IMR-90 (cell line): ENCODE results near the gene MDH1. TPM values are rescaled to one million over a fixed set of nuclear protein-coding genes. Genes with fewer than 3 reads are reported as not detected.

Experiments used
- ATAC-seq: fragments of 200-7000 bp; cut with Tn5 transposase; 2 replicates; pipeline ENCODE4 v1.9.1; 2020; ENCODE audit warnings: low read depth, mild to moderate bottlenecking, moderate library complexity
- BruUV-seq: library from RNA; stranded (reverse); fragments of 400-500 nt; replicated peaks from 2 replicates; lab custom pipeline; 2021; lab: Mats Ljungman, UMichigan
- CTCF ChIA-PET: fragments of 300-600 bp; formaldehyde crosslinking; extraction: SDS; loops from one replicate; lab custom pipeline; 2021; ENCODE audit warnings: antibody characterized with exemption; lab: Yijun Ruan, JAX
- POLR2A ChIA-PET: fragments of 300-600 bp; sonication (Branson Sonifier 250); formaldehyde crosslinking; loops from one replicate; lab custom pipeline; 2022; ENCODE audit warnings: antibody characterized with exemption; ENCODE audit not compliant: unreplicated experiment; lab: Charles Lee
- DNase-seq: peaks from one replicate; pipeline ENCODE4 v3.0.0; 2013
- H2AFZ ChIP-seq: replicated peaks from 2 replicates; pipeline ENCODE3; 2013; ENCODE audit warnings: low read length, mild to moderate bottlenecking; ENCODE audit not compliant: poor library complexity
- H2AK5ac ChIP-seq: 2 replicates; pipeline ENCODE4 v1.6.1; 2013; ENCODE audit warnings: low read depth, low read length, inconsistent platforms
- H2AK9ac ChIP-seq: replicated peaks from 2 replicates; pipeline ENCODE3; 2013; ENCODE audit warnings: mild to moderate bottlenecking, low read depth, low read length, moderate library complexity; ENCODE audit not compliant: poor library complexity
- H2BK120ac ChIP-seq: 2 replicates; pipeline ENCODE4 v1.6.1; 2013; ENCODE audit warnings: low read depth, low read length, inconsistent platforms
- H2BK15ac ChIP-seq: 3 replicates; pipeline ENCODE4 v1.6.1; 2013; ENCODE audit warnings: low read depth, low read length, inconsistent platforms
- H2BK20ac ChIP-seq: 2 replicates; pipeline ENCODE4 v1.6.1; 2013; ENCODE audit warnings: low read depth, mild to moderate bottlenecking, inconsistent platforms, low read length, moderate library complexity
- H2BK5ac ChIP-seq: 2 replicates; pipeline ENCODE4 v1.6.1; 2013; ENCODE audit warnings: mild to moderate bottlenecking, low read depth, low read length, inconsistent platforms; ENCODE audit not compliant: poor library complexity, severe bottlenecking
- H3K14ac ChIP-seq: replicated peaks from 2 replicates; pipeline ENCODE4 v1.6.1; 2013; ENCODE audit warnings: low read depth, low read length, inconsistent platforms
- H3K18ac ChIP-seq: 2 replicates; pipeline ENCODE4 v1.6.1; 2013; ENCODE audit warnings: low read depth, low read length, control low read depth
- H3K23ac ChIP-seq: 2 replicates; pipeline ENCODE4 v1.6.1; 2013; ENCODE audit warnings: low read depth, low read length, inconsistent platforms
- H3K27ac ChIP-seq: 2 replicates; pipeline ENCODE4 v1.5.1; 2013; ENCODE audit warnings: mild to moderate bottlenecking, control low read depth, low read length; ENCODE audit not compliant: insufficient read depth
- H3K27me3 ChIP-seq: 2 replicates; pipeline ENCODE4 v1.6.1; 2013; ENCODE audit warnings: low read length; ENCODE audit not compliant: control insufficient read depth, insufficient read depth
- H3K36me3 ChIP-seq: 2 replicates; pipeline ENCODE4 v1.6.1; 2013; ENCODE audit warnings: low read length, mixed read lengths; ENCODE audit not compliant: control insufficient read depth, insufficient read depth
- H3K4ac ChIP-seq: 2 replicates; pipeline ENCODE4 v1.6.1; 2013; ENCODE audit warnings: low read depth, low read length, inconsistent platforms
- H3K4me1 ChIP-seq: 2 replicates; pipeline ENCODE4 v1.6.1; 2013; ENCODE audit warnings: low read length, mixed read lengths; ENCODE audit not compliant: control insufficient read depth, insufficient read depth
- H3K4me2 ChIP-seq: 2 replicates; pipeline ENCODE4 v1.6.1; 2013; ENCODE audit warnings: low read depth, mild to moderate bottlenecking, control low read depth, low read length, moderate library complexity
- H3K4me3 ChIP-seq: 2 replicates; pipeline ENCODE4 v1.5.1; 2013; ENCODE audit warnings: low read depth, mild to moderate bottlenecking, control low read depth, low read length, moderate library complexity; ENCODE audit not compliant: insufficient read depth
- H3K56ac ChIP-seq: 2 replicates; pipeline ENCODE4 v1.6.1; 2013; ENCODE audit warnings: low read length, inconsistent platforms; ENCODE audit not compliant: insufficient read depth; ENCODE audit errors: extremely low read depth
- H3K79me1 ChIP-seq, 2 experiments: 2 replicates each; pipeline ENCODE4 v1.6.1; 2013; ENCODE audit warnings: low read length in 2 of 2, inconsistent platforms in 1 of 2, low read depth in 1 of 2
- H3K9ac ChIP-seq: 2 replicates; pipeline ENCODE4 v1.6.1; 2013; ENCODE audit warnings: low read depth, low read length, control low read depth
- H3K9me1 ChIP-seq: 2 replicates; pipeline ENCODE4 v1.6.1; 2013; ENCODE audit warnings: low read length, inconsistent platforms; ENCODE audit not compliant: insufficient read depth
- H3K9me3 ChIP-seq: 2 replicates; pipeline ENCODE4 v1.6.1; 2013; ENCODE audit warnings: low read length; ENCODE audit not compliant: control insufficient read depth, insufficient read depth
- H4K20me1 ChIP-seq: 2 replicates; pipeline ENCODE4 v1.6.1; 2013; ENCODE audit warnings: low read length, inconsistent platforms; ENCODE audit not compliant: insufficient read depth
- H4K5ac ChIP-seq: 2 replicates; pipeline ENCODE4 v1.6.1; 2013; ENCODE audit warnings: mild to moderate bottlenecking, low read depth, low read length, control low read depth
- H4K8ac ChIP-seq, 2 experiments: 2 replicates each; pipeline ENCODE4 v1.6.1; 2013; ENCODE audit warnings: low read depth in 2 of 2, low read length in 2 of 2, control low read depth in 1 of 2, inconsistent platforms in 1 of 2
- H4K91ac ChIP-seq: 2 replicates; pipeline ENCODE4 v1.6.1; 2013; ENCODE audit warnings: low read depth, low read length, inconsistent platforms; ENCODE audit not compliant: insufficient read depth
- ELK1 ChIP-seq: fragments of 150-350 bp; IDR thresholded peaks from 2 replicates; pipeline ENCODE4 v1.6.1; 2016; ENCODE audit warnings: low read depth, mild to moderate bottlenecking, low read length, moderate library complexity, borderline replicate concordance
- FOS ChIP-seq: fragments of 150-350 bp; IDR thresholded peaks from 2 replicates; pipeline ENCODE4 v1.6.1; 2016; ENCODE audit warnings: low read depth, low read length
- SMC3 ChIP-seq: fragments of 150-350 bp; IDR thresholded peaks from 2 replicates; pipeline ENCODE4 v1.6.1; 2016; ENCODE audit warnings: low read depth, mild to moderate bottlenecking, antibody characterized with exemption, low read length, moderate library complexity
- USF2 ChIP-seq: fragments of 150-350 bp; IDR thresholded peaks from 2 replicates; pipeline ENCODE4 v1.6.1; 2017; ENCODE audit warnings: mild to moderate bottlenecking, antibody characterized with exemption, low read length, low read depth
- WGBS, 2 experiments: methylation state at CpG; one replicate each; pipeline versions ENCODE4 v1.1.5 to v1.1.7; 2013; ENCODE audit warnings: missing lambda C conversion rate in 2 of 2; ENCODE audit not compliant: insufficient read length in 1 of 2; ENCODE audit errors: extremely low coverage in 2 of 2; 5-methylcytosine and 5-hydroxymethylcytosine counted together
- dilution Hi-C: fragments of 300-500 bp; cut with HindIII; formaldehyde crosslinking; loops from one replicate; pipeline ENCODE4 v1.14.3; 2018; ENCODE audit warnings: low sequenced_read_pairs; ENCODE audit not compliant: unreplicated experiment
- in situ Hi-C: fragments of 300-500 bp; cut with MboI; formaldehyde crosslinking; loops from 3 replicates; pipeline ENCODE4 v1.14.3; 2019; ENCODE audit warnings: low sequenced_read_pairs, inconsistent platforms, mixed read lengths
- intact Hi-C: fragments of 100-400 bp; cut with micrococcal nuclease; formaldehyde crosslinking; loops from 2 replicates; pipeline ENCODE4 v1.10.0; 2022
- polyA plus RNA-seq, 3 experiments: library from polyadenylated mRNA; depleted of rRNA; stranded (reverse); fragments of >200 nt; gene quantifications; 2 replicates each; pipeline ENCODE4 v1.2.3, GENCODE V29; 2012; ENCODE audit warnings: low replicate concordance in 1 of 3
- total RNA-seq: library from RNA; depleted of rRNA; stranded (reverse); fragments of >200 nt; gene quantifications from 2 replicates; pipeline ENCODE4 v1.2.3, GENCODE V29; 2012

The MDH1 gene
- total and polyA plus RNA-seq, 2 of the 4 experiments (the other 2 are of a cell fraction): 195 to 248 TPM

- Histone ChIP-seq H3K9me3 (no peaks in the 10 kb centered on the region), H3K4me3 (no peak overlapping the region), H4K8ac (no peak overlapping the region), H3K23ac (no peak overlapping the region), H3K56ac (no peak overlapping the region), H2BK120ac (no peak overlapping the region), H2BK20ac (no peak overlapping the region), H2BK5ac (no peak overlapping the region), H3K9ac (no peak overlapping the region), H3K14ac (no peak overlapping the region), H3K4me1 (peaks cover 1% of the 10 kb centered on the region; the same call in 1 of the 2 replicates), H3K27ac (no peak overlapping the region), H3K4me2 (no peak overlapping the region), H3K36me3 (no peaks in the 10 kb centered on the region), H3K4ac (no peak overlapping the region), H2AFZ (no peak overlapping the region), H2AK9ac (no peak overlapping the region), H4K91ac (no peak overlapping the region), H3K79me1 (no peaks in the 10 kb centered on the region), H4K20me1 (no peaks in the 10 kb centered on the region), H4K5ac (no peak overlapping the region), H2BK15ac (no peak overlapping the region), H2AK5ac (no peak overlapping the region), H3K27me3 (no peaks in the 10 kb centered on the region; the same call in 1 of the 2 replicates), H3K18ac (no peak overlapping the region), H3K9me1 (no peaks in the 10 kb centered on the region; the same call in none of the 2 replicates)
- POLR2A ChIA-PET: no interaction called here
- no TSS peak for BruUV-seq
- intact Hi-C loops: no loop called here
- ATAC-seq: no peak
- no peak for DNase-seq
- CTCF ChIA-PET: no interaction called here
- dilution Hi-C loops: no loop called here
- TF ChIP-seq FOS (no peak), USF2 (no peak), SMC3 (no peak), ELK1 (no peak)
- in situ Hi-C loops: no loop called here
- 33% methylated on average over 1 of the region's 2 CpGs; no CpG with 5 or more reads in 1 of the 2 experiments for WGBS, 2 experiments
Observed at GRCh38 chr2:63619328-63619727, 30.6 kb downstream of the MDH1 start.
